Measurements from ENCODE around the gene TTBK1. TPM values are rescaled to one million over a fixed set of nuclear protein-coding genes. Genes with fewer than 3 reads are reported as not detected.

TTBK1 gene
- total and polyA plus RNA-seq, 10 of the 15 experiments (the other 5 are each of a cell fraction or from before 2014, with no cell fraction given): 0.05 to 0.27 TPM; not detected in 8

DNA sequence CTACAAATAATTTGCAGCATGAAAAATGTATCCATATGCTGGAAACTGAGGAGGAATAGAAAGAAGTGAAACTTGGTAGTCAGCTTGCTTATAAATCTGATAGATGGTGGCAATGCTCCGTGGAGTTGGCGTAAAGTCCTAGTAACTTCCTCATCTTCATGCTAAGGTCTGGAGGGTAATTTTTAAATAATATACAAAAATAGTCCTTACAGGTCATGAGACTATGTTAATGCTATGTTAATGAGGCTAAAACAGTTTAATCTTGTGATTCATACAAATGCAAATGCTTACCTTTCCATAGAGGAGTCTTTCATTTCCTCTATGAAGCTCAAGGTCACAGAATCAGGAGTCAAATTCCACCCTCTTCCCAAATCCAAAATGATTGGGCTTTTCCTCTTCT is 74.7 kb downstream of the TTBK1 start:
- POLR2A ChIA-PET: interaction anchor here (0.8 to 1.7 kb wide), 7 partner anchors 10 to 50 kb away, joined by 3 to 7 read pairs (median 4); partner anchors contain the start of gene CRIP3
- FAIRE-seq (no peak), ATAC-seq (no peak), DNase-seq (ENCODE audit: low read depth, low spot score) (no peak)
- Histone ChIP-seq H2AFZ (ENCODE audit: control insufficient read depth, low read depth, low read length) (no peak overlapping the region), H3K9ac (ENCODE audit: control insufficient read depth, insufficient read depth, low read length) (no peak overlapping the region), H3K4me2 (ENCODE audit: control insufficient read depth, insufficient read depth) (no peak overlapping the region), H3K79me2 (ENCODE audit: control insufficient read depth, insufficient read depth, low read length) (no peaks in the 10 kb centered on the region), H3K4me3 (no peak overlapping the region), H3K36me3 (ENCODE audit: control insufficient read depth in 2 of 2, insufficient read depth in 2 of 2, low read length in 1 of 2) (peaks cover 0 to 5% of the 10 kb centered on the region in 2 experiments; a peak in 1 of 4 replicates), H3K27ac (ENCODE audit: control insufficient read depth, insufficient read depth) (no peak overlapping the region), H3K4me1 (ENCODE audit: control insufficient read depth, insufficient read depth, low read length) (peaks cover 26% of the 10 kb centered on the region), H3K27me3 (replicated peaks in 1 of 2; ENCODE audit: control insufficient read depth in 2 of 2, insufficient read depth in 2 of 2, low read length in 1 of 2) (no peaks in the 10 kb centered on the region), H3K9me3 (replicated peaks; ENCODE audit: control insufficient read depth, insufficient read depth, low read length) (no peaks in the 10 kb centered on the region), H4K20me1 (ENCODE audit: control insufficient read depth, insufficient read depth) (no peaks in the 10 kb centered on the region)
- WGBS (ENCODE audit: insufficient coverage, insufficient replicate concordance, low lambda C conversion rate, missing lambda C conversion rate): 75% methylated on average over 2 of the region's 2 CpGs
- RAD21 ChIA-PET (ENCODE audit: unreplicated experiment): interaction anchor here (1.2 to 2.9 kb wide), 4 partner anchors 9 to 80 kb away, joined by 3 to 10 read pairs (median 5); partner anchors contain the start of gene CRIP3
- CTCF ChIA-PET: interaction anchor here (0.7 to 1.9 kb wide), 4 partner anchors 9 to 38 kb away, joined by 4 to 12 read pairs (median 8); partner anchors contain the start of gene CRIP3
- SMC1A ChIA-PET (ENCODE audit: uncharacterized antibody, unreplicated experiment): interaction anchor here (1.2 to 8.8 kb wide), 5 partner anchors 8 to 66 kb away, joined by 5 to 90 read pairs (median 7); partner anchors contain the start of gene CRIP3
- in situ Hi-C loops (cut with MboI): no loop called here
- intact Hi-C loops (cut with micrococcal nuclease; ENCODE audit: unreplicated experiment): no loop called here
- BruUV-seq (replicated peaks): no TSS peak
- TF ChIP-seq SREBF2 (IDR thresholded peaks at IDR 0.05; ENCODE audit: low read length): no peak
- TF ChIP-seq, protein P1, sequence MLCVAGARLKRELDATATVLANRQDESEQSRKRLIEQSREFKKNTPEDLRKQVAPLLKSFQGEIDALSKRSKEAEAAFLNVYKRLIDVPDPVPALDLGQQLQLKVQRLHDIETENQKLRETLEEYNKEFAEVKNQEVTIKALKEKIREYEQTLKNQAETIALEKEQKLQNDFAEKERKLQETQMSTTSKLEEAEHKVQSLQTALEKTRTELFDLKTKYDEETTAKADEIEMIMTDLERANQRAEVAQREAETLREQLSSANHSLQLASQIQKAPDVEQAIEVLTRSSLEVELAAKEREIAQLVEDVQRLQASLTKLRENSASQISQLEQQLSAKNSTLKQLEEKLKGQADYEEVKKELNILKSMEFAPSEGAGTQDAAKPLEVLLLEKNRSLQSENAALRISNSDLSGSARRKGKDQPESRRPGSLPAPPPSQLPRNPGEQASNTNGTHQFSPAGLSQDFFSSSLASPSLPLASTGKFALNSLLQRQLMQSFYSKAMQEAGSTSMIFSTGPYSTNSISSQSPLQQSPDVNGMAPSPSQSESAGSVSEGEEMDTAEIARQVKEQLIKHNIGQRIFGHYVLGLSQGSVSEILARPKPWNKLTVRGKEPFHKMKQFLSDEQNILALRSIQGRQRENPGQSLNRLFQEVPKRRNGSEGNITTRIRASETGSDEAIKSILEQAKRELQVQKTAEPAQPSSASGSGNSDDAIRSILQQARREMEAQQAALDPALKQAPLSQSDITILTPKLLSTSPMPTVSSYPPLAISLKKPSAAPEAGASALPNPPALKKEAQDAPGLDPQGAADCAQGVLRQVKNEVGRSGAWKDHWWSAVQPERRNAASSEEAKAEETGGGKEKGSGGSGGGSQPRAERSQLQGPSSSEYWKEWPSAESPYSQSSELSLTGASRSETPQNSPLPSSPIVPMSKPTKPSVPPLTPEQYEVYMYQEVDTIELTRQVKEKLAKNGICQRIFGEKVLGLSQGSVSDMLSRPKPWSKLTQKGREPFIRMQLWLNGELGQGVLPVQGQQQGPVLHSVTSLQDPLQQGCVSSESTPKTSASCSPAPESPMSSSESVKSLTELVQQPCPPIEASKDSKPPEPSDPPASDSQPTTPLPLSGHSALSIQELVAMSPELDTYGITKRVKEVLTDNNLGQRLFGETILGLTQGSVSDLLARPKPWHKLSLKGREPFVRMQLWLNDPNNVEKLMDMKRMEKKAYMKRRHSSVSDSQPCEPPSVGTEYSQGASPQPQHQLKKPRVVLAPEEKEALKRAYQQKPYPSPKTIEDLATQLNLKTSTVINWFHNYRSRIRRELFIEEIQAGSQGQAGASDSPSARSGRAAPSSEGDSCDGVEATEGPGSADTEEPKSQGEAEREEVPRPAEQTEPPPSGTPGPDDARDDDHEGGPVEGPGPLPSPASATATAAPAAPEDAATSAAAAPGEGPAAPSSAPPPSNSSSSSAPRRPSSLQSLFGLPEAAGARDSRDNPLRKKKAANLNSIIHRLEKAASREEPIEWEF (IDR thresholded peaks at IDR 0.05; ENCODE audit: insufficient replicate concordance, low read depth, low read length): no peak
- no peak for TF ChIP-seq NFIC (IDR thresholded peaks at IDR 0.05; ENCODE audit: low read depth, low read length)
- TF ChIP-seq CBFB (IDR thresholded peaks at IDR 0.05; ENCODE audit: low read depth): no peak
- TF ChIP-seq, protein P2, sequence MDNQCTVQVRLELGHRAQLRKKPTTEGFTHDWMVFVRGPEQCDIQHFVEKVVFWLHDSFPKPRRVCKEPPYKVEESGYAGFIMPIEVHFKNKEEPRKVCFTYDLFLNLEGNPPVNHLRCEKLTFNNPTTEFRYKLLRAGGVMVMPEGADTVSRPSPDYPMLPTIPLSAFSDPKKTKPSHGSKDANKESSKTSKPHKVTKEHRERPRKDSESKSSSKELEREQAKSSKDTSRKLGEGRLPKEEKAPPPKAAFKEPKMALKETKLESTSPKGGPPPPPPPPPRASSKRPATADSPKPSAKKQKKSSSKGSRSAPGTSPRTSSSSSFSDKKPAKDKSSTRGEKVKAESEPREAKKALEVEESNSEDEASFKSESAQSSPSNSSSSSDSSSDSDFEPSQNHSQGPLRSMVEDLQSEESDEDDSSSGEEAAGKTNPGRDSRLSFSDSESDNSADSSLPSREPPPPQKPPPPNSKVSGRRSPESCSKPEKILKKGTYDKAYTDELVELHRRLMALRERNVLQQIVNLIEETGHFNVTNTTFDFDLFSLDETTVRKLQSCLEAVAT (IDR thresholded peaks at IDR 0.05): no peak
- no peak for TF ChIP-seq MYB (IDR thresholded peaks at IDR 0.05; ENCODE audit: borderline replicate concordance, low read depth, low read length)
- TF ChIP-seq SMAD5 (IDR thresholded peaks at IDR 0.05; ENCODE audit: low read depth): no peak
- TF ChIP-seq, protein P3, sequence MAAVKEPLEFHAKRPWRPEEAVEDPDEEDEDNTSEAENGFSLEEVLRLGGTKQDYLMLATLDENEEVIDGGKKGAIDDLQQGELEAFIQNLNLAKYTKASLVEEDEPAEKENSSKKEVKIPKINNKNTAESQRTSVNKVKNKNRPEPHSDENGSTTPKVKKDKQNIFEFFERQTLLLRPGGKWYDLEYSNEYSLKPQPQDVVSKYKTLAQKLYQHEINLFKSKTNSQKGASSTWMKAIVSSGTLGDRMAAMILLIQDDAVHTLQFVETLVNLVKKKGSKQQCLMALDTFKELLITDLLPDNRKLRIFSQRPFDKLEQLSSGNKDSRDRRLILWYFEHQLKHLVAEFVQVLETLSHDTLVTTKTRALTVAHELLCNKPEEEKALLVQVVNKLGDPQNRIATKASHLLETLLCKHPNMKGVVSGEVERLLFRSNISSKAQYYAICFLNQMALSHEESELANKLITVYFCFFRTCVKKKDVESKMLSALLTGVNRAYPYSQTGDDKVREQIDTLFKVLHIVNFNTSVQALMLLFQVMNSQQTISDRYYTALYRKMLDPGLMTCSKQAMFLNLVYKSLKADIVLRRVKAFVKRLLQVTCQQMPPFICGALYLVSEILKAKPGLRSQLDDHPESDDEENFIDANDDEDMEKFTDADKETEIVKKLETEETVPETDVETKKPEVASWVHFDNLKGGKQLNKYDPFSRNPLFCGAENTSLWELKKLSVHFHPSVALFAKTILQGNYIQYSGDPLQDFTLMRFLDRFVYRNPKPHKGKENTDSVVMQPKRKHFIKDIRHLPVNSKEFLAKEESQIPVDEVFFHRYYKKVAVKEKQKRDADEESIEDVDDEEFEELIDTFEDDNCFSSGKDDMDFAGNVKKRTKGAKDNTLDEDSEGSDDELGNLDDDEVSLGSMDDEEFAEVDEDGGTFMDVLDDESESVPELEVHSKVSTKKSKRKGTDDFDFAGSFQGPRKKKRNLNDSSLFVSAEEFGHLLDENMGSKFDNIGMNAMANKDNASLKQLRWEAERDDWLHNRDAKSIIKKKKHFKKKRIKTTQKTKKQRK (IDR thresholded peaks at IDR 0.05; ENCODE audit: low read depth, low read length): no peak
- no peak for TF ChIP-seq EGR1 (IDR thresholded peaks at IDR 0.05; ENCODE audit: borderline replicate concordance in 1 of 2, low read depth in 2 of 2, low read length in 2 of 2)
- TF ChIP-seq TARDBP (IDR thresholded peaks at IDR 0.05; ENCODE audit: borderline replicate concordance): no peak
- no peak for TF ChIP-seq WRNIP1 (IDR thresholded peaks at IDR 0.05; ENCODE audit: borderline replicate concordance, low read depth, low read length)
- TF ChIP-seq NR2F1 (conservative IDR thresholded peaks at IDR 0.05): no peak
- no peak for TF ChIP-seq RAD51 (IDR thresholded peaks at IDR 0.05)

Measured in GM12878 (cell line).